GM12874 (cell line): ENCODE measurements around the gene NR1I3.

Experiments used
- TF ChIP-seq, protein P1 (sequence below): IDR thresholded peaks from 2 replicates; pipeline ENCODE4 v1.5.1; 2011; ENCODE audit warnings: low read depth, mild to moderate bottlenecking, control low read depth, low read length, moderate library complexity; ENCODE audit not compliant: insufficient read depth

Gene NR1I3

DNA sequence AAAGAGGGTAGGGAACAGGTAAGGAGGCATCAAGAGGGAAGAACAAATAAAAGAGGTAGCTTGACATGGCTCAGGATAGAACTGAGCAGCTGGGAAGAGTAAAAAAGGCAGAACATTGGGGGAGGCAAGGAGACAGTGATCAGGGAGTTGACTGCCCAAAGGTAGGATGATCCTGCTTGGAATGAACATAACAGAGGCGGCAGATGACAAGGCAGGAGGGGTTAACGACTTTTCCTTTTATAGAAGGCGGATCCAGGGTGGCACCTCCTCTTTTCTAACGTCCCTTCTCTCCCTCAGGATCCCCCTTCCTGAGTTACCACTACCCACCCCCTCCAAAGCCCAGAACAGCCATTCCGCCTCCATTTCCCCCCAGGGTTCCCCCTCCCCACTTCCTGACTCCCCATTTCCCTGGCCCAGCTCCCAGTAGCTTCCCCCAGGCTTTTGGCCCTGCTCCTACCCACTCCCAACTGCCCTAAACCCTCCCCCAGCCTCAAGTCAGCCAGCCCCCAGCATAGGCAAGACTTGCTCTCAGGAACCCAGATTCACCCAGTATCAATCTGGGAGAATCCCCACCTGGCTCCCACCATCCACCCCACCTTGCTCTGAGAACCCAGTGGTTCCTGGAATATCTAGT, 38.4 kb downstream of the NR1I3 start:
- TF ChIP-seq, protein P1, sequence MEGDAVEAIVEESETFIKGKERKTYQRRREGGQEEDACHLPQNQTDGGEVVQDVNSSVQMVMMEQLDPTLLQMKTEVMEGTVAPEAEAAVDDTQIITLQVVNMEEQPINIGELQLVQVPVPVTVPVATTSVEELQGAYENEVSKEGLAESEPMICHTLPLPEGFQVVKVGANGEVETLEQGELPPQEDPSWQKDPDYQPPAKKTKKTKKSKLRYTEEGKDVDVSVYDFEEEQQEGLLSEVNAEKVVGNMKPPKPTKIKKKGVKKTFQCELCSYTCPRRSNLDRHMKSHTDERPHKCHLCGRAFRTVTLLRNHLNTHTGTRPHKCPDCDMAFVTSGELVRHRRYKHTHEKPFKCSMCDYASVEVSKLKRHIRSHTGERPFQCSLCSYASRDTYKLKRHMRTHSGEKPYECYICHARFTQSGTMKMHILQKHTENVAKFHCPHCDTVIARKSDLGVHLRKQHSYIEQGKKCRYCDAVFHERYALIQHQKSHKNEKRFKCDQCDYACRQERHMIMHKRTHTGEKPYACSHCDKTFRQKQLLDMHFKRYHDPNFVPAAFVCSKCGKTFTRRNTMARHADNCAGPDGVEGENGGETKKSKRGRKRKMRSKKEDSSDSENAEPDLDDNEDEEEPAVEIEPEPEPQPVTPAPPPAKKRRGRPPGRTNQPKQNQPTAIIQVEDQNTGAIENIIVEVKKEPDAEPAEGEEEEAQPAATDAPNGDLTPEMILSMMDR: no peak

DNA sequence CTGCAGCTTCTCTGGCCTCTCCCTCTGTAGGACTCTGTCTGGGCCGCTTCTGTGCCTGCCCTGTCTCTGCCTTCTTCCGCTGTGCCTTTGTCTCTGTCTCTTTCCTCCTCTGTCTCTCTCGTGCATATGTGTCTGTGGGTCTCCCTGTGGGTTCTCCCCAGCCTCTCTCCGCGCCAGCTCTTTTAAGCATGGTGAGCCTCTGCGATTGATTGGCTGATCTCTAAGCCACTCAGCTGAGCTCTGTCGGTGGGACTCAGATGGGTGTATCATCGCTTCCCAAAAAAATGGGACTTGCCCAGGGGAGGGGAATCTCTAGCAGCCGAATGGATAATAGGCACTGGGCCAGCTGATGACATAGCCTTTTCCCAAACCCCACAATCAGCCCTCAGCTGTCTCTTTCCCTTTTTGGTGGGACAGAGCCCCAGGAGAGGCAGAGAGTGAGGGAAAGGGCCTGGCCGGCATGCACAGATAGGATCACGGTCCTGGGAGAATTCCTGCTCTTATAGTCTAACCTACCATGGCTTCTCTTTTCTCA, 39.0 kb downstream of the NR1I3 start, which contains the start of gene ADAMTS4:
TSS of gene ADAMTS4 (minus strand) at position 158 of the 535 bp plus-strand sequence. CDS start 427 bp downstream, outside the sequence.
- TF ChIP-seq, protein P1: no peak

DNA sequence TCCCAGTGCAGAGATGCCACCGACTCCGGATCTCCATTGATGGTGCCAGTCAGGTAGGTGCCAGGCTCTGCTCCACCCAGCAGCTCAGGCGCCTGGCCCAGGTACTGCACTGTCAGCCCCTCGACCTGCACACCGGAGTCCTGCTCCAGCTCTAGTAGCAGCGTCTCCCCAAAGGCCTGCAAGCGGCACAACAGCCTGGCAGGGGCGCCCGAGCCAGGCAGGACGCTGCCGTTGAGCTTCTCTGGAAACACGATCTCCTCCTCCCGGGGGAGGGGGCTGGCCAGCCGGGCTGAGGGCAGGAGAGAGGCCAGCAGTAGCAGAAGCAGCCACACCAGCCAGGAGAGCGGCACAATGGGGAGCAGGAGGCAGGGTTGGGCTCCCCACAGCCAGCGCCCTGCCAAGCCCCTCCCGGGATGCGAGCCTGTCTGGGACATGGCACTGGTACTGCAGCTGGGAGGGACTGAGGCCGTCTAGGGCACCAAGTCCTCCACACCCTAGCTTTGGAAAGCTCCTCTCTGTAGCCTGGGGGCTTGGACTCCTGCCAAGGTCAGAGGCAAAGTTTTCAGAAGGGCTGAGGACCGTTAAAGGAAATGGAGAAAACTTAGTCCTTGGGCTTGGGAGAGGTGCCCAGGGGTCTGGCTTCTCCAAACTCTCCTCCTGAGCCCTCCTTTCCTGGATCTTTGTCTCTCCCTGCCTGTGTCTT, 39.7 kb downstream of the NR1I3 start:
- TF ChIP-seq, protein P1: no peak

DNA sequence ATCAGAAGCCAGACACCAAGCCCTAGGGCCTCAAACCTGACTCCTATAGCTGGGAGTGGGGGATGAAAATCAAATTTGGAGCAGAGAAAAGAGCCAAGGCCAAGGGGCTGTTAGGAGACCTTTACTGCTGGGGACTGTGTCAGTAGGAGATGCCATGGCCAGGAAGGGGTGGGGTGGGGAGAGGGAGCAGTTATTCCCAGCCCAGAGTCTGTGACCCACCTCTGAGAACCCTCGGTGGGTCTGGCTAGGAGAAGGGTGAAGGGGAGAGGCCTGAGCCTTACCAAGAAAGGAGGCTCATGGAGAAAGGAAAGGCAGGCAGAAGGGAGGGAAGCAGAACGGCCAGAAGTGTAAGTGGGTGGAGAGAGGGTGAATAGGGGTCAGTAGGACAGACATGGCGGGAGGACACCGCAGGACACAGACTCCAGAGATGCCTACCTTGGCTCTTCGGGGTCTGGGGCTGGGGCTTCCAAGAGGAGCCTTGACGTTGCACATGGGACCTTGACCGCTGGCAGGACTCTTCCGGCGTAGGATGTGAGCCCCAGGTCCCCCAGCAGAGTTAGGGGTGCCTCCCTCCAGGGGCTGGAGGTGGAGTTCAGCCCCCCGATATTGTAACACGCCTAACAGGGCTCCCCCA, 40.3 kb downstream of the NR1I3 start:
- TF ChIP-seq, protein P1: no peak

DNA sequence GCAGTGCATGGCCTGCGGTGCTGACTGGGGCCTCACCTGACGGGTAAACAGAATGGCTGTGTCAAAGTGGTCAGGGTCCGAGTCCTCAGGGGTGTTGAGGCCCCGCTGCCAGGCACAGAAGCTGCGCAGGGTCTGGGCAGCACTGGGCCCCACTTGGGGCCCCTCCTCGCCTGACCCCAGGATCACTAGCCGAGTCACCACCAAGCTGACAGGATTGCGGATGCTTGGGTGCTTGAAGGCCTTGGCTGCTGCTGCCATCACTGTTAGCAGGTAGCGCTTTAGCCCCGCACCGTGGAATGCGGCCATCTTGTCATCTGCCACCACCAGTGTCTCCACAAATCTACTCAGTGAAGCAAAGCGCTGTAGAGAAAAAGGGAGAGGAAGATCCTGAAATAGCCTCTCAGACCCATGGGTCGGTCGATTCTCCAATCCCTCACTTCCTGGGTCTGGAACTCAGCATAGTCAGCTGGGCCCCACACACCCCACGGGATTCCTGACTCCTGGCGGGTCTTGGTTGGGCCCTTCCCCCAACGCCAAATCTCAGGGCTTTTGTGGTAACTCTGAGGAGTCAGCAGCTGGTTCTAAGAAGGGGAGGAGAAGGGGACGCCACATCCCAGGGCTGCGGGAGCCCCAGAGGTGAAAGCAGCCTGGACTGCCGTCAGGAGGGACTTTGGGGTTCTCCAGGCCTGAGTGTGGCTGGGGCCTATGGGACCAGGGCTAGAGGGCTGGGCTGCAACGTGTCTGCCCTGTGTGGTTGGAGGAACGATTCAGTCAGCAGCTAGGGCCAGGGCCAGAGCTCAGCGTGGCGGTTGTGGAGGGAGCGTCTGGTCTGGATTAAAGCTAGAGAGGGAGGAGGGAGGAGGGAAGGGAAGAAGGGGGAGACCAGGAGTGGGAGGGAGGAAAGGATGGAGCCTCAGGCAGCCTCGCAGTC, 41.2 kb downstream of the NR1I3 start:
- TF ChIP-seq, protein P1: no peak

DNA sequence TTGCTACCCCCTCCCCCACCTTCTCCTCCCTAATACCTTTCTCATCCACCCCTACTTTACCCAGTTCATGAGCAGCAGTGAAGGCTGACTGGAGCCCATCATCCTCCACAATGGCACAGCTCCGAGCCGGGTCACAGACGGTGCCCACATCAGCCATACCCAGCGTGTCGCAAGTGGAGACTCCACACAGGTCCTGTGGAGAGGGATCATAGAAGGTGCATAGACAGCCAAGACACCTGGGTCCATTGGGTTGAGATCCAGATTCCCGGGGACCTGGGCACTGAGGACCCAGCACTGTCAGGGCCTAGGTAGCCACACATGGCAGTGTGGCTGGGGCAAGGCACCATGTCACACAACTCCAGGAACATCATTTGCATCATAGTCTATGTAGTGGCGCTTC, 41.9 kb downstream of the NR1I3 start:
- TF ChIP-seq, protein P1: no peak
